ENCODE measurements around the gene ARAP2. TPM values are rescaled to one million over a fixed set of nuclear protein-coding genes. Genes with fewer than 3 reads are reported as not detected.
A peak's percentile ranks its signal among the peaks of the same experiment; 100 is the strongest.

ARAP2 gene
- total and polyA plus RNA-seq, 2 of the 13 experiments (the other 11 are each of a cell fraction or from before 2014, with no cell fraction given) = 0.37 to 1.4 TPM

GRCh38 chr4:36244257-36245082 lies at the start of gene ARAP2 (continued):
- TF ChIP-seq ZNF574 (CRISPR knock-in tag; IDR thresholded peaks at IDR 0.05) = 0 out of 2 replicates have a peak, but pooled peaks have one; percentile 12
- peak; percentile 34 for TF ChIP-seq SRSF1 (optimal IDR thresholded peaks at IDR 0.05; ENCODE audit: low read depth, low read length)
- 0 out of 2 replicates have a peak, but pooled peaks have one; percentile 12 for TF ChIP-seq CTCF (CRISPR knock-in tag; IDR thresholded peaks at IDR 0.05)

GRCh38 chr4:36292556-36293188 lies 48.4 kb upstream of the ARAP2 start:
- no peaks in the 10 kb centered on the region for H3K9me3 ChIP-seq (ENCODE audit: low read length)
- H2AFZ ChIP-seq (ENCODE audit: low read length) = no peak overlapping the region
- H3K27me3 ChIP-seq (ENCODE audit: control insufficient read depth in 1 of 2, insufficient read depth in 2 of 2, low read length in 2 of 2) = no peaks in the 10 kb centered on the region; a peak in 1 of 5 replicates
- H3K4me3 ChIP-seq (replicated peaks in 1 of 3; ENCODE audit: insufficient read depth in 1 of 3, low read depth in 2 of 3, low read length in 3 of 3) = no peak overlapping the region
- H3K4me1 ChIP-seq (ENCODE audit: insufficient read depth, low read length) = no peaks in the 10 kb centered on the region
- no peaks in the 10 kb centered on the region for H3K36me3 ChIP-seq (replicated peaks in 1 of 2; ENCODE audit: control insufficient read depth in 1 of 2, insufficient read depth in 2 of 2, low read length in 2 of 2)
- ATAC-seq (no peak), DNase-seq (ENCODE audit: low spot score) (no peak), FAIRE-seq (no peak)
- intact Hi-C loops (cut with micrococcal nuclease; ENCODE audit: unreplicated experiment) = no loop called here
- no peaks in the 10 kb centered on the region for H3K79me2 ChIP-seq (ENCODE audit: insufficient read depth, low read length)
- no peaks in the 10 kb centered on the region for H4K20me1 ChIP-seq (ENCODE audit: insufficient read depth, low read length)
- H3K9ac ChIP-seq (ENCODE audit: insufficient read depth, low read depth, low read length) = no peak overlapping the region
- ChIA-PET POLR2A (no interaction called here), CTCF (ENCODE audit: low intra/inter-chr PET ratio, low total read pairs) (no interaction called here)
- in situ Hi-C loops (cut with HindIII; ENCODE audit: extremely low pct_ligation_motif_present, low pct_unique_long_range_greater_than_20kb) = no loop called here
- no TSS peak for BruUV-seq (replicated peaks)
- 25% methylated on average over 7 of the region's 7 CpGs for WGBS (ENCODE audit: low lambda C conversion rate)
- no peak overlapping the region for H3K4me2 ChIP-seq (ENCODE audit: low read depth, low read length)
- H3K27ac ChIP-seq (ENCODE audit: extremely low read length, insufficient read depth, low read length) = no peak overlapping the region
- TF ChIP-seq ZSCAN25 (CRISPR knock-in tag; IDR thresholded peaks at IDR 0.05) = no peak
- no peak for TF ChIP-seq ZNF703 (CRISPR knock-in tag; IDR thresholded peaks at IDR 0.05; ENCODE audit: borderline replicate concordance)
- no peak for TF ChIP-seq PCBP1 (IDR thresholded peaks at IDR 0.05; ENCODE audit: borderline replicate concordance, low read depth, low read length)
- no peak for TF ChIP-seq TOE1 (CRISPR knock-in tag; IDR thresholded peaks at IDR 0.05)
- no peak for TF ChIP-seq TEF (CRISPR knock-in tag; IDR thresholded peaks at IDR 0.05)
- TF ChIP-seq MYPOP (CRISPR knock-in tag; IDR thresholded peaks at IDR 0.05) = no peak
- TF ChIP-seq ZNF83 (CRISPR knock-in tag; IDR thresholded peaks at IDR 0.05; ENCODE audit: borderline replicate concordance) = no peak
- TF ChIP-seq ZNF674 (CRISPR knock-in tag; IDR thresholded peaks at IDR 0.05; ENCODE audit: low read depth) = no peak
- TF ChIP-seq GTF2F1 (IDR thresholded peaks at IDR 0.05; ENCODE audit: low read length) = no peak
